ENCODE measurements around the gene LTBP1. TPM values are rescaled to one million over a fixed set of nuclear protein-coding genes. Genes with fewer than 3 reads are reported as not detected.

The LTBP1 gene
- polyA plus RNA-seq, 1 donor (not counting 4 experiments of a cell fraction or from before 2014, with no cell fraction given) = 9.2 TPM

DNA sequence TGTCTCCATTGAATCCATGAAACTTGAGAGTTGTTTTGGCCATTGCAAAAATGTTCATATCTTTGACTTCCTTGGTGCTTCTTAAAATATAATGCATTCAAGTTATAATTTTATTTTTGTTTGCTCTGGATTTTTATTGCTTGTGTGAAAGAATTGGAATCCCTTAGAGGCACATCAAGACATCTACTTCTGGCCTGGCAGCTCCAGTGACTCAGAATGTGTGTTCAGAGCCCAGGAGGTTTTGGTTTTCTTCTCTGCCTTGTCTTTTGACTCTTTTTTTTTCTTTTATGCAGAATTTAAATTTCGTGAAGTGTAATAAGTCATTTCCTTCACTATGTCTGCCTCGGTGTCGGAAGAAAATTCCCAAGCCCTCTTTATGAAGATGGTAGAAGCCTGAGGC lies 180.2 kb downstream of the LTBP1 start:
- peak overlapping the region; percentile 41 for H2AFZ ChIP-seq (ENCODE audit: control insufficient read depth, low read length)
- H3K9me3 ChIP-seq (ENCODE audit: control insufficient read depth, low read depth, low read length) = no peaks in the 10 kb centered on the region
- H3K4me3 ChIP-seq (ENCODE audit: control insufficient read depth in 2 of 3, extremely low read depth in 1 of 3, insufficient read depth in 2 of 3, low read depth in 1 of 3, low read length in 3 of 3) = no peak overlapping the region
- no peaks in the 10 kb centered on the region for H3K36me3 ChIP-seq (ENCODE audit: control insufficient read depth in 2 of 2, extremely low read depth in 1 of 2, insufficient read depth in 2 of 2, low read length in 2 of 2)
- H3K9me1 ChIP-seq (ENCODE audit: control insufficient read depth, extremely low read depth, insufficient read depth, low read length) = no peaks in the 10 kb centered on the region
- no peaks in the 10 kb centered on the region for H4K20me1 ChIP-seq (ENCODE audit: control insufficient read depth, extremely low read depth, insufficient read depth, low read length)
- dilution Hi-C loops (cut with MboI; ENCODE audit: extremely low pct_ligation_motif_present, low sequenced_read_pairs) = no loop called here
- peak overlapping the region; percentile 13 for H3K4me2 ChIP-seq (ENCODE audit: control insufficient read depth, extremely low read depth, insufficient read depth, low read depth, low read length)
- TF ChIP-seq CTCF (optimal IDR thresholded peaks at IDR 0.05 in 1 of 3, IDR thresholded peaks at IDR 0.05 in 1 of 3, conservative IDR thresholded peaks at IDR 0.05 in 1 of 3; ENCODE audit: extremely low read depth in 1 of 3, insufficient read depth in 2 of 3, low read length in 3 of 3) (no peak), EZH2 (IDR thresholded peaks at IDR 0.05; ENCODE audit: low read length) (no peak)
- H3K27me3 ChIP-seq (ENCODE audit: control insufficient read depth, extremely low read depth, insufficient read depth, low read length) = no peaks in the 10 kb centered on the region
- no peak overlapping the region for H3K9ac ChIP-seq (ENCODE audit: control insufficient read depth, extremely low read depth, insufficient read depth, low read length)
- FAIRE-seq (peak; percentile 75), DNase-seq (ENCODE audit: low read depth, low spot score) (no peak)
- H3K4me1 ChIP-seq (ENCODE audit: control insufficient read depth, extremely low read depth, insufficient read depth, low read length) = peaks cover 37% of the 10 kb centered on the region
- H3K79me2 ChIP-seq (ENCODE audit: control insufficient read depth, insufficient read depth, low read length) = no peaks in the 10 kb centered on the region
- no peak overlapping the region for H3K27ac ChIP-seq (ENCODE audit: control insufficient read depth, insufficient read depth, low read length)

DNA sequence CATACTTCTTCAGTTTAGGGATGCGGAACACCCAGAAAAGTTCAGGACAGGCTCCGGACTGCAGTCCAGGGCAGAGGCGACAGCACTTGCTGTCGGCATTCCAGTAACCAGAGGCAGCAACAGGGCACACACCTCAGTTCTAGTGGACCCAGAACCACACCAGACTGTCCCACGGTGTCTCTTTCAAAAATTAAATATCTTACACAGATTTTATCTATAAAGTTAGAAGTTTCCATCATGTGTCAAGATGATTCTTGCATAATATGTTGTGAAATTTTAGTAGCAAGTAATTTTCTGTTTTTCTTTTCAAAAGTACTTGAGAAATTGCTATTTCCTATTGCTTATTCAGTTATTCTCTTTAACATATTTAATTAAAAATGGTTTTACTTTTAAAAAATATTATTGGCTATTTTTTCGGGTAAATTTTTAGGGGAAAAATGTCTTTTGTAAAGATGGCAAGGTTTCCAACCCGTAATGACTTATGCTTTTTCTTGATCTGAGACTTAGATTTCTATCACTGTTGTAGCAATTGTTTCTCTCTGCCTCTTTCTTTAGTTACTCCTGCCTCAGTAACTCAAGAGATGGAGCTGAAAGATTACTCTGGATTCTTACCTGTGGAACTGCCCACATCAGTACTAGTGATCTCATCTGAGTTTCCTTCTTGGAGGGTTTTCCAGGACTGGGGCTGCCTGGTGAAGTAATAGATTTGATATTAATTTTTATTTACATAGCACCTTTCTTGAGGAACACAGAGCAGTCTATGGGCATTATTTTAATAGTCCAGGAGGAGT lies 182.7 kb downstream of the LTBP1 start:
- no peaks in the 10 kb centered on the region for H3K27me3 ChIP-seq (ENCODE audit: control insufficient read depth, extremely low read depth, insufficient read depth, low read length)
- H3K27ac ChIP-seq (ENCODE audit: control insufficient read depth, insufficient read depth, low read length) = no peak overlapping the region
- H3K9me1 ChIP-seq (ENCODE audit: control insufficient read depth, extremely low read depth, insufficient read depth, low read length) = no peaks in the 10 kb centered on the region
- DNase-seq (ENCODE audit: low read depth, low spot score) (no peak), FAIRE-seq (no peak)
- dilution Hi-C loops (cut with MboI; ENCODE audit: extremely low pct_ligation_motif_present, low sequenced_read_pairs) = no loop called here
- H3K36me3 ChIP-seq (ENCODE audit: control insufficient read depth in 2 of 2, extremely low read depth in 1 of 2, insufficient read depth in 2 of 2, low read length in 2 of 2) = no peaks in the 10 kb centered on the region
- H3K4me3 ChIP-seq (ENCODE audit: control insufficient read depth in 2 of 3, extremely low read depth in 1 of 3, insufficient read depth in 2 of 3, low read depth in 1 of 3, low read length in 3 of 3) = no peak overlapping the region
- H3K9ac ChIP-seq (ENCODE audit: control insufficient read depth, extremely low read depth, insufficient read depth, low read length) = no peak overlapping the region
- TF ChIP-seq CTCF (optimal IDR thresholded peaks at IDR 0.05 in 1 of 3, IDR thresholded peaks at IDR 0.05 in 1 of 3, conservative IDR thresholded peaks at IDR 0.05 in 1 of 3; ENCODE audit: extremely low read depth in 1 of 3, insufficient read depth in 2 of 3, low read length in 3 of 3) (no peak), EZH2 (IDR thresholded peaks at IDR 0.05; ENCODE audit: low read length) (no peak)
- no peaks in the 10 kb centered on the region for H4K20me1 ChIP-seq (ENCODE audit: control insufficient read depth, extremely low read depth, insufficient read depth, low read length)
- peaks cover 38% of the 10 kb centered on the region for H3K4me1 ChIP-seq (ENCODE audit: control insufficient read depth, extremely low read depth, insufficient read depth, low read length)
- no peaks in the 10 kb centered on the region for H3K79me2 ChIP-seq (ENCODE audit: control insufficient read depth, insufficient read depth, low read length)
- no peaks in the 10 kb centered on the region for H3K9me3 ChIP-seq (ENCODE audit: control insufficient read depth, low read depth, low read length)
- H2AFZ ChIP-seq (ENCODE audit: control insufficient read depth, low read length) = no peak overlapping the region
- no peak overlapping the region for H3K4me2 ChIP-seq (ENCODE audit: control insufficient read depth, extremely low read depth, insufficient read depth, low read depth, low read length)

All from keratinocyte (primary cell).